Lung microvascular endothelial cell (primary cell): ENCODE results near the gene CTXND1. TPM values are rescaled to one million over a fixed set of nuclear protein-coding genes. Genes with fewer than 3 reads are reported as not detected.
A peak's percentile ranks its signal among the peaks of the same experiment; 100 is the strongest.
"Not testable (repeated sequence)": the region's sequence is repeated elsewhere in the genome, so short reads cannot be mapped to it uniquely, and the experiment has no call there.

Experiments used
- DNase-seq, 2 donors: peaks; one replicate each; pipeline versions ENCODE4 v3.0.0 to v3.0.0-alpha.2; 2010; ENCODE audit warnings: low read depth in 2 of 2
- total RNA-seq: library from RNA; depleted of rRNA; stranded (reverse); fragments of >200 nt; gene quantifications from 2 replicates; pipeline ENCODE4 v1.2.1, GENCODE V29; 2014

Gene CTXND1
- not detected in 2 replicates for total RNA-seq

- no peak for DNase-seq
Observed at GRCh38 chr15:80252121-80252518, at the start of gene CTXND1. Gene CTXND1 (minus strand): TSS chr15:80252213. CDS start chr15:80201949, 50,264 bp downstream.

GRCh38 chr15:80301472-80301871 is 49.5 kb upstream of the CTXND1 start:
- no peak for DNase-seq

GRCh38 chr15:80295777-80296176 is 43.8 kb upstream of the CTXND1 start:
- DNase-seq = not testable (repeated sequence)

- no peak for DNase-seq
Observed at GRCh38 chr15:80292079-80292478, 40.1 kb upstream of the CTXND1 start.

- DNase-seq = not testable (repeated sequence)
Observed at GRCh38 chr15:80290891-80291290, 38.9 kb upstream of the CTXND1 start.

- DNase-seq = no peak
Observed at GRCh38 chr15:80289528-80290495, 37.8 kb upstream of the CTXND1 start.

GRCh38 chr15:80288131-80288530 is 36.1 kb upstream of the CTXND1 start:
- DNase-seq = no peak

GRCh38 chr15:80286055-80286454 is 34.0 kb upstream of the CTXND1 start:
- no peak for DNase-seq

- DNase-seq = no peak
Observed at GRCh38 chr15:80285379-80285778, 33.4 kb upstream of the CTXND1 start.

- no peak for DNase-seq
Observed at GRCh38 chr15:80283531-80283930, 31.5 kb upstream of the CTXND1 start.

- DNase-seq = no peak
Observed at GRCh38 chr15:80277147-80277546, 25.1 kb upstream of the CTXND1 start.

GRCh38 chr15:80275961-80276360 is 23.9 kb upstream of the CTXND1 start:
- peak in 1 of 2 donors; percentile 8 for DNase-seq

- no peak for DNase-seq
Observed at GRCh38 chr15:80274996-80275395, 23.0 kb upstream of the CTXND1 start.

- no peak for DNase-seq
Observed at GRCh38 chr15:80274554-80274953, 22.5 kb upstream of the CTXND1 start.

GRCh38 chr15:80272987-80273386 is 21.0 kb upstream of the CTXND1 start:
- no peak for DNase-seq

- no peak for DNase-seq
Observed at GRCh38 chr15:80270472-80270871, 18.5 kb upstream of the CTXND1 start.

- no peak for DNase-seq
Observed at GRCh38 chr15:80268101-80268500, 16.1 kb upstream of the CTXND1 start.

- DNase-seq = no peak
Observed at GRCh38 chr15:80267658-80268057, 15.6 kb upstream of the CTXND1 start.

GRCh38 chr15:80266745-80267144 is 14.7 kb upstream of the CTXND1 start:
- DNase-seq = no peak

- no peak for DNase-seq
Observed at GRCh38 chr15:80266113-80266512, 14.1 kb upstream of the CTXND1 start.

GRCh38 chr15:80265021-80265420 is 13.0 kb upstream of the CTXND1 start:
- no peak for DNase-seq

GRCh38 chr15:80264031-80264430 is 12.0 kb upstream of the CTXND1 start:
- DNase-seq = peak in 1 of 2 donors; percentile 16

- no peak for DNase-seq
Observed at GRCh38 chr15:80260551-80260950, 8.5 kb upstream of the CTXND1 start.
